GM12891 (cell line): ENCODE measurements around the gene GRIK3.

ENCODE experiments used
- PAX5 ChIP-seq: IDR thresholded peaks from 2 replicates; pipeline ENCODE4 v1.6.1; 2011; ENCODE audit warnings: low read length, moderate library complexity, mild to moderate bottlenecking; ENCODE audit not compliant: insufficient read depth, severe bottlenecking
- POLR2A ChIP-seq: IDR thresholded peaks from 2 replicates; pipeline ENCODE4 v1.6.1; 2011; ENCODE audit warnings: low read depth, low read length, control low read depth
- POLR2AphosphoS5 ChIP-seq: IDR thresholded peaks from 2 replicates; pipeline ENCODE4 v1.6.1; 2011; ENCODE audit warnings: low read depth, low read length, control low read depth
- TAF1 ChIP-seq: IDR thresholded peaks from 2 replicates; pipeline ENCODE4 v1.6.1; 2011; ENCODE audit warnings: low read depth, low read length, control low read depth

DNA sequence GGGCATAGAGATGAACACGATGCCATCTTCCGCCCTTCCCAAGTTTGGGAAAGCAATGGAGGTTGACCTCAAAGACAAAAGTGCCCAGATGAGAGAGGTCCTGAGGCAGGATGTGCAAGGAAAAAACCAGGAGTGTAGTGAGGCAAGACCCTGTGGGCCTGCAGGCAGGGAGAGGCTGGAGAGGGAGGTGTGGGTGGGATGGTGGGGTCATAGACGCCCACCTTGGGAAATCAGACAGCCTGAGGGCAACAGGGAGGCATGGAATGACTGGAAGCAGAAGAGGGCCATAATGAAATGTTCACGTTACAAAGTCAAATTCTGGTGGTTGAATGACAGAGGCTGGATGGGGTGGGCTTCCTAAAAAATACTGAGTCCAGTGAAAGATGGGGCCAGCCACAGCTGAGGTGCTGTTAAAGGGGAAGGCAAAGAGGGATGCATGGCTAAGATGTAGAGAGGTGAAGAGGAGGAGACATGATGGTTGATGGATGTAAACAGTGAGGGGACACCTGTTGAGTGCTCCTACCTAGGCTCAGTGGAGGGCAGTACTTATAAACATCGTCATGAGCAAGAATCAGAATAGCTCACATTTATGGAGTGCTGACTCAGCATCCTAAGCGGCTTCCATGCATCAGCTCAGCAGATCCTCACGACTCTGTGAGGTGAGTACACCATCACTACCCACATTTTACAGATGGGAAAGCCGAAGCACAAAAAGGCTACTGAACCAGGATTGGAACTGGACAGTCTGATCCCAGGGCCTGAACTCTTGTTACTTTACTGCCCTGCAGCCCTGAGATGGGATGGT lies 42.0 kb downstream of the GRIK3 start:
- no peak for TF ChIP-seq TAF1
- no peak for TF ChIP-seq POLR2A
- no peak for TF ChIP-seq POLR2AphosphoS5
- TF ChIP-seq PAX5 = no peak
